IPS-18c (cell line): ENCODE data around the gene JPT2.

Experiments
- H3K4me3 ChIP-seq: 2 replicates; pipeline ENCODE4 v1.7.0; 2013; ENCODE audit warnings: low read depth, mild to moderate bottlenecking, low read length, moderate library complexity; ENCODE audit not compliant: insufficient read depth
- H3K9me3 ChIP-seq: one replicate; pipeline ENCODE4 v1.6.1; 2013; ENCODE audit warnings: mild to moderate bottlenecking, low read length, moderate library complexity; ENCODE audit not compliant: control insufficient read depth, insufficient read depth

Gene JPT2

DNA sequence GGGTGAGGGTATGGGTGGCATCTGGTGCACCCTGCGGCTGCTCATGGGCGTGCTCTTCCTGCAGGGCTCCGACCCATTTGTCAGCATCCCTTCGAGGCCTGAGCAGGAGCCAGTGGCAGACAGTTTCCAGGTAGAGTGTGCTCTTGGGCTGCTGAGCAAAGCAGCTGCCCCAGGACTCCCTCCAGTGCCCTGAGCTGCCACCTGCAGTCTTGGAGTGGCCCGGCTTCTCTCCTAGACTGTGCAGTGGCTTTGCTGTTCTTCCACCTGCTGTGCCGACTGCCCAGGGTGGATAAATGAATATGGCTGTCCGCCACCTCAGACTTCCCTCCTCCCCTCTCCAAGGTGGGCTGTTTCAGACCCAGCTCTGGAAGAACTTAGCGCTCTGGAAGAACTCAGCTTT, 10.8 kb upstream of the JPT2 start:
- no peaks in the 10 kb centered on the region for H3K9me3 ChIP-seq

DNA sequence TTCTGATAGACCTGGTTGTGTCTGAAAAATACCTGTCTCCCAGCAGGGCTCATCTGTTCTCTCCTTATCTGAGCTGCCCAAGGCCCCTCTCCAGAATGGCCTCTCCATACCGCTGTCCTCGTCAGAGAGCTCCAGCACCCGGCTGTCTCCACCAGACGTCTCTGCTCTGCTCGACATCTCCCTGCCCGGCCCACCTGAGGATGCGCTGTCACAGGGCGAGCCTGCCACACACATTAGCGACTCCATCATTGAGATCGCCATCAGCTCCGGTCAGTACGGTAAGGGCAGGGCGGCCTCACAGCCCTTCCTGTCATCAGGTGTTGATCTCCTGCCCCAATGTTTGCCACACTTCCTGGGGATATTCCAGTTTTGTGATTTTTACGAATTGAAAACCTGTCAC, 10.2 kb upstream of the JPT2 start:
- H3K4me3 ChIP-seq: no peak overlapping the region
- H3K9me3 ChIP-seq: peaks cover under 1% of the 10 kb centered on the region

More for the DNA sequence above, 10.8 kb upstream of the JPT2 start:
- H3K4me3 ChIP-seq: no peak overlapping the region

DNA sequence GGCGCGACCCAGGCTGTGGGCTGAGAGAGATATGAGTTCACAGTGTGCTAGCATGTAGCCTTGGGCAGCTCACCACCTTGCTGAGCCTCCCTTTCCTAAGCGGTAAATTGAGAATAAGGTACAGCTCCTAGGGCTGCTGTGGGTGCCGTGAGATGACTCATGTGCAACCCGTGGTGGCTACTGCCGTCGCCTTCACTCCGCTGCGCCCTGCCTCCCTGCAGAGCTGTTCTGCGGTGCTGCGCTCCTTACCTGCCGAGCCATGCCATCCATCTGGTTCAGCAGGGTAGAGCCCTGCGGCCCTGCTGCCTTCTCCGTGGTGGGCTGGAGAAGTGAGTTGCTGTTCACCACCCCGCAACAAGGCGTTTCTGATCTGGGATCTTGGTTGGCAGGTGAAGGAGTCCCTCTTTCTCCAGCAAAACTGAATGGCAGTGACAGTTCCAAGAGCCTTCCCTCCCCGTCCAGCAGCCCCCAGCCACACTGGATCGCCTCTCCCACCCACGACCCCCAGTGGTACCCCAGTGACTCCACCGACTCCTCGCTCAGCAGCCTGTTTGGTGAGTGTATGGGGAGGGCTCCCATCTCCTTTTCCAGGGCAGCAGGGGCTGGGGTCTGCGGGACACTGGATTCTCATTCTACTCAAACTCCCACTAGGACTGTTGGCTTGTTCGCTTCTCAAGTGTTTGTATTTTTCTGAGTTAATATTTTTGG, 9.3 kb upstream of the JPT2 start:
- H3K4me3 ChIP-seq: no peak overlapping the region
- H3K9me3 ChIP-seq: peaks cover 2% of the 10 kb centered on the region

DNA sequence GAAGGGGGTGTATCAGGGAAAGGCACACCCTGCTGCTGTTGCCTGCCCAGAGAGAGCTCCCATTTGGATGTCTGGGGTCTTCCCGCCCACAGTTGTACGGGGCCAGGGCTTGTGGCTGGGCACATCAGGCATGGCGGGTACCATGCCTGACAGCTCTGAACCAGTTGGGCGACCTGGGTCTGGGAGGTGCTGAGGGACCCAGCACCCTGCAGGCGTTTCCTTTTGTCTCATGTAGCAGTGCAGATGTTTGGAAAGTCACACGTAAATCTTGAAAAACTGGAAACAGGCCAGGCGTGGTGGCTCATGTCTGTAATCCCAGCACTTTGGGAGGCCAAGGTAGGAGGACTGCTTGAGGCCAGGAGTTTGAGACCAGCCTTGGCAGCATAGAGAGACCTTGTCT, 8.4 kb upstream of the JPT2 start:
- Histone ChIP-seq H3K9me3 (peaks cover 2% of the 10 kb centered on the region), H3K4me3 (no peak overlapping the region)

DNA sequence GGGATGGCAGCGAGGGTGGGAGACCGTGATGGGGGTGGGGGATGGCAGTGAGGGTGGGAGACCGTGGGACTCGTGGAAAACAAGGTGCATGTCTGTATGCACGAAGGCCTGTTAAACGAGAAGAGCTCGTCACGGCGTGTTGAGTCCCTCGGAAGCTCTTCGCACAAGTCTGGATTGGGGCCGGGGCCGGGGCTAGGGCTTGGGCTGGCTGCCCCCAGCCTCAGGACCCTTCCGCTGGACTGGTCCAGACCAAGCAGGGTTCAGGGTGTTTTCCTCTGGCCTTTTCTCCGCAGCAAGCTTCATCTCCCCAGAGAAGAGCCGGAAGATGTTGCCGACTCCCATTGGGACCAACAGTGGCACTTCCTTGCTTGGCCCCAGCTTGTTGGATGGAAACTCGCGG, 7.7 kb upstream of the JPT2 start:
- no peak overlapping the region for H3K4me3 ChIP-seq
- peaks cover 2% of the 10 kb centered on the region for H3K9me3 ChIP-seq

DNA sequence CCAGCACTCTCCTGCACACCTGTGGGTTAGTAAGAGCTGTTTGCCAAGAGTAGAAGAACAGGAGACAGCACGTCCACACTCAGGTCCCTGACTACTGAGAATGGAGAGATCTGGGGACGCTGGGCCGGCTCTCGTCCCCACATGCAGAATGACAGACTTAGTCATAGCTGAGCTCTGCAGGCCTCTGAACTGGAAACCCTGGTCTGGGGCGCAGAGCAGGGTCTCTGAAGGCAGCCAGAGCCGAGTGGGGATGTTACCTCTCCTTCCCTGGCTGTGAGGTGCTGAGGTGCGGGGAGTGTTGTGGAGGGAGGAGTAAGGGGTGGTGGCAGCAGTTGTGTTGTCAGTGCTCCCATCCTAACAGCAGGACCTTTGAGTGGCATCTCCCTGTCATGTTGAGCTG, 7.2 kb upstream of the JPT2 start:
- no peak overlapping the region for H3K4me3 ChIP-seq

DNA sequence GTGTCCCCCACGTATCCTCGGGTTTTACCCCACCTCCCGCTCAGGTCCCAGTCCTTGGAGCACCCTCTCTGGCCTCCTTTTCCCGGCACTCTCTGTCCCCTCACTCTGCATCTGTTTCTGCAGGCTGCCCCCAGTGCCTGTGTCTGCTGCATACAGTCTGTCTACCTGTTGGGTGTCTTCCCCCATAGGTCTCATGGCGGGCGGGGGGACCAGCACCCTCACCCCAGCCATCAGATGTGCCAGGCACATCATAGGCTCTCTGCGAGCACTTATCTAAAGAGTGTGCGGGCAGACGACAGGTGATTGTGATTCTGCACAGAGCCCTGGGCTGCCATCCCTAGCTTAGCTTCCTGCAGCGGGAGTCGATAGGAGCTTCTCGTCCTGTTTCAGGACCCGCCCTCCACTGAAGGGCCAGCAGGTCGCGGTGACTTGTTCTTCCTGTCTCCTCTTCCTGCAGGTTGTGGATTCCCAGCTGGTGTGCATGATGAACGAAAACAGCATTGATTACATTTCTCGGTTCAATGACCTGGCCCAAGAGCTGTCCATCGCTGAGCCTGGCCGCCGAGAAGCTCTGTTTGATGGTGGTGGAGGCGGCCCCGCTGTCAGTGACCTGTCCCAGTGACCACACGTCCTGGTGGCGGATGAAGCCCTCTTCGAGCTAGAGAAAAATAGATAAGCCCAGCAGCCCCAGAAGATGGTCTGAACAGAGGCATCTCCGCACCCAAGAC, 4.5 kb upstream of the JPT2 start:
- no peak overlapping the region for H3K4me3 ChIP-seq

More for the DNA sequence above, 7.2 kb upstream of the JPT2 start:
- peaks cover 2% of the 10 kb centered on the region for H3K9me3 ChIP-seq

DNA sequence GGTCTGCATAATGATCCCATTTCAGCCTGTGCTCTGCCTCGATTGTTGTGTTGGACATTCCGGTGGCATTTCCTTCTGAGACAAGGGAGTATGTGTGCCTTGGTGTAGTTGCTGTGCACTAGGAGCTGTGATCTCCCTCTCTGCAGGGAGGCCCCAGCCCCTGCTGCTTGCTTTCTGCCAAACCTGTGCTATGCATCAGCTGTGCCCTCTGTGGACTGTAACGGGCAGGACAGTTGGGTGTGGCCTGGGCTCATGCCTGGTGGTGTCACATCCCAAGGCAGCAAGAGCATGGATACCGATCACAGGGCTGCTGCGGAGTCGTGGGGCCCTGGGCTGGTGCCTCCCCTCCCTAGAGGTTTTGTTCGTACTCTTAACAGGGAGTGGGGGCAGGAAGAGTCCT, 3.8 kb upstream of the JPT2 start:
- Histone ChIP-seq H3K9me3 (peaks cover 2% of the 10 kb centered on the region), H3K4me3 (no peak overlapping the region)

More for the DNA sequence above, 4.5 kb upstream of the JPT2 start:
- H3K9me3 ChIP-seq: peaks cover 2% of the 10 kb centered on the region

DNA sequence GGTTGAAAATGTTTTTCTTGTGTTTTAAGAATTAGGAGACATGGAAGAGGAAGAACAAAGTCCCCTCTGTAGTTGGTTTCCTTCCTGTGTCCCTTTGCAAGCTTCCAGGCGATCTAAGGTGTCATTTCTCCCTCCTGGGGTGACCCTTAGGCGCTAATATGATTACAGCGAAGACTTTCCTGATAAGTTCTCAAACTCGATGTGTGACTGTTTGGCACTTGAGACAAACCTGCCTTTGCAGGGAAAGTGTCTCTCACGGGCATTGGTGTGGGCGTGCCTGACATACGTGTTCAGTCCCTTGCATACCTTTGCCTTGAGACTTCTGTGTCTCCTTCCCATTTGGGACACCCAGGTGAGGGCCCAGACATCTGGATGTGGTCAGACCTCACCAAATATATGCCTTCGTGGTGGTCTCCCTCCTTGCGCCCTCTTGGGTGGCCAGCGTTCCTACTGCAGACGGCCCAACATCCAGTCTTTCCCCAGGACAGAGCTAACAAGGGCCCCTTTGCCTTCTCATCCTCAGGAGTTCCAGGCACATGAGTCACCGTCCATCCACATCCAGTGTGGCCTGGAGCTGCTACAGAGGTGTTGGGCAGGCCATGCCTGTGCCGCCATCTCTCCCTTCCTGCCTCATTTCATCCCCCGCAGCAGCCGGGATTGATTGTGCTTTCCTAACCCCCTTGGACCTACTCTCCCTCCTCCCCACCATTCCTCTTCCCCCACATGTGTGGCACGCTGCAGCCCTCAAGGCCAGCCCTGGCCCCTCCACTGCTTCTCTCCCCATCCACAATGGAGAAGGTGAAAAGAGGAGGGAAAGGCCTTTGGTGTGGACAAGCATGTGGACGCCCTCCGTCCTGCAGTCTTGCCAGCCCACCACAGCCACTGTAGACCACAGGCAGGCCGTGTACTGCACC, 3.1 kb upstream of the JPT2 start:
- peaks cover 2% of the 10 kb centered on the region for H3K9me3 ChIP-seq
- H3K4me3 ChIP-seq: no peak overlapping the region

DNA sequence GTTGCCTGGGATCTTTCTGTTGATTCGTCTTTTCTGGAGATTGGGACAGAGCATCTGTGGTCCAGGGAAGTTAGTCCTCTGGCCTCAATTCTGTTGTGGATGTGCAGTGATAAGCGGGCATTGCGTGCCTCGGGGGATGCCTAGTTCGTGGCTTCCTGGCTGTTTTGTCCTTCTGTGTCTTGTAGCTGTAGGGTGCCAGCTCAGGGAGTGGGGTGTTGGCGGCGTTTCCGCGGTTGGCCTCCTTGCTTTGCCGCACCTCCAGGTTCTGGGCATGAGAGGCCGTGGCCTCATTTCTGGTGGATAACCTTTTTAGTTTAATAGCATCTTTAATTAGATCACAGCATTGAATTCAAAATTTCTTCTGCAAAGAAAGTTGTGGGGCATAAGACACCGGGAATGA, 1.4 kb upstream of the JPT2 start:
- H3K4me3 ChIP-seq: no peak overlapping the region
- peaks cover 2% of the 10 kb centered on the region for H3K9me3 ChIP-seq

DNA sequence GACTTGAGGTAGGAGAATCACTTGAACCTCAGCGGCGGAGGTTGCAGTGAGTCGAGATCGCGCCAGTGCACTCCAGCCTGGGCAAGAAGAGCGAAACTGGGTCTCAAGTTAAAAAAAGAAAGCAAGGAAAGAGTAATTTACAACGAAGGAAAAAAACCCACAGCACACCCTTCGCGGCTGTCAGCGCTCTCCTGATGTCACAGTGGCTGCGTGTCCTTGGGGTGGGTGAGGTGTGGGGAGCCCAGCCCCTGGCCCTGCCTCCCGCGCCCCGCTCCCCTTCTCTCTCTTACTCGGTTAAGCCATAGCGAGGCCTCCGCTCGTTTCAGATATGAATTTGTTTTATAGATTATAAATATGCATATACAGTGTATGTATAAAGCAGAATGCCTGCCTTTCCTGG, 740 bp upstream of the JPT2 start:
- Histone ChIP-seq H3K9me3 (peaks cover 2% of the 10 kb centered on the region), H3K4me3 (no peak overlapping the region)

DNA sequence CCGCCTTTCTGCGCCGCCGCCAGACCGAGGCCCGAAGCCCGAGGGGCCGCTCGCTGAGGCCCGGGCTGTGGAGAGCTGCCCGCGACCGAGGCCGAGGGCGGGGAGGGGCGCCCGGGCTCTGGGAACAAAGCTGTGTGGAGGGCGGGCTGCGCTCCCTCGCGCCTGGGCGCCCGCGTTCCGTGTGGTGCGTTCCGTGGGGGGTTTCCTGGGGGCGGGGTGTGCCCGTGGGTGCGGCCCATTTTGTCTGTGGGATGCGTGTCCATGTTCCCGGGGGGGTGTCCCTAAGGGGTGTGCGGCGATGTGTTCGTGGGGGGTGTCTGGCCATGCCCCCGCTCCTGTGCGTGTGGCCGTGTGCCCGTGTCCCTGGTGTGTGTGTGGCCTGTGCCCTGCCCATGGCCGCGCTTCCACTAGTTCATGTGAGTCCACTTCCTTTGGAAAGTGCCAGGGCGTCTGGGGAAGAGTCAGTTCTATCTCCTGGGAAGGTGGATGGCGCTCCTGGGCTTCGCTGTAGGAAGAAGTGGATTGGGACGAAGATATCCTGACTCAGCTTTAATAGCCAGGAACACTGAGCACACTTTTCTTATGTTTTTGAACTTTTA, 520 bp downstream of the JPT2 start:
- H3K9me3 ChIP-seq: no peaks in the 10 kb centered on the region

DNA sequence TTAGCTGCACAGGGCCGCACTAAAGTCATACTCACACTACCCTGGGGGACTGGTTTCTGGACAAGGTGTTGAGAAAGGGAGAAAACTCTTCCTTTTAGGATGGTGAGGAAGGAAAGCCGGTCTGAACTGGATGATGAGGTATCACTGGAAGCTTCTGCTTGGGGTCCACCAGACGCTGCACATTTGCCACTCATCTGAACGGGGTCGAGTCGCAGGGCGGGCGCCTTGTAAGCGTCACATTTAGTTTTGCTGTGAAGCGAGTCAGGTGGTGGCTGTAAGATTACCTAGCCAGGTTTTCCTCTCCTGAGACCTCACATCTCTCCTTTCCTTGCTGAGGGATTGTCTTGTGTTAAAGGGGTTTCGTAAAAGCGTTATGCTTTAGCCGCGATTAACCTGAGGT, 2.3 kb downstream of the JPT2 start:
- Histone ChIP-seq H3K4me3 (no peak overlapping the region), H3K9me3 (no peaks in the 10 kb centered on the region)

More for the DNA sequence above, 520 bp downstream of the JPT2 start:
- H3K4me3 ChIP-seq: peak overlapping the region; percentile 89

DNA sequence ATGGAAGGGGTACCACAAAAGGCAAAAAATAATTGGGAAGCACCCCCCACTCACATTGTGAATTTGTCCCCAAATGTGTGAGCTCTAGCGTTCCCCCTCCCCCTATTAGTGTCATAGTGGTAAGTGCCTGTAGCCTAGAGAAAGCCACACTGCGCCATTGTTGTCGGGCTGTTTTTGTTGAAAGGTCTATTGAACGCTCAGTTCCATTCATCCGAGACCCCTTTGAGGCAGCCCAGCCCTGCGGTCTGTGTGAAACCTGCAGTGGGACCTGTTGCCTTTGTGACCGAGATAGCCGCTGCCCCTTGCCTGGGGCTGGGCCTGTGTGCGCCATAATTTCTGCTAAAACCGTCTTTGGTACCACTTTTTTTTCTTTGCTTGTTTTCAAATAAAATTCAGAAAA, 3.0 kb downstream of the JPT2 start:
- no peak overlapping the region for H3K4me3 ChIP-seq
- no peaks in the 10 kb centered on the region for H3K9me3 ChIP-seq

DNA sequence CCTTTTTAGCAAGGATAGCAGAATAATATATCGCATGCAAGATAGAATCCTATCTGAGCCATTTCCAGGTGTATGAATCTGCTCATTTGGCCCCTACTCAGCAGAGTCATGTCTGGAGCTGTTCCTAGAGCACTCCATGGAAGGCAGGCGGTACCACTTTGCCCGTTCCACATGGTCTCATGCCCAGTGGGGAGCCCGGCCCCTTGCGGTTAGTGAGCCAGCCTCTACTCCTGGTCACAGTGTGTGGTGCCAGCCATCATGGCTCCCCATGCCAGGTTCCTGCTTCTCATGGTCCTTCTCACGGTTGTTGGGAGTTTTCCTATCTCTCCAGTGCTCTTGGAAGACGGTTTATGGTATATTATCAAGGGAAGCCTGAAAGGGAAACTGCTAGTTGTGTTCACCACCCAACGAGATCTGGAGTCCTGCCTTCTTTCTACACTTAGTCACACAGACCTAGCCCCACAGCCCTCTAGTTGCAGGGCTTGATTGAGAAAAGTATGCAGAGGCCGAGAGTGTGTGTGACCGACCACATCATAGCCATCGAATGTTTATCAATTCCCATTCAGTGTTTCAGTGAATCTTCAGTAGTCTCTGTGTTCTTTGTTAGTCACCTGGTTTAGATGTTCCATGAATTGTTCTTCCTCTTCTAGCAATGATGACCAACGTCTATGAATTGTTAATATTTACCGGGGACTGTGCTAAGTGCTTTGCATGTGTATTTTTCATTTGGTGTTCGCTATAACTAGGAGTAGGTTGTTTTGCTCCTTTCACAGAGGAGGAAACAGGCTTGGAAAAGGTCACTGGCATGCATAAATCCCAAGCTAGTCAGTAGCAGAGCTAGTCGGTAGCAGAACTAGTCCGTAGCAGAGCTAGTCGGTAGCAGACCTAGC, 9.6 kb downstream of the JPT2 start:
- no peaks in the 10 kb centered on the region for H3K9me3 ChIP-seq
- H3K4me3 ChIP-seq: no peak overlapping the region

DNA sequence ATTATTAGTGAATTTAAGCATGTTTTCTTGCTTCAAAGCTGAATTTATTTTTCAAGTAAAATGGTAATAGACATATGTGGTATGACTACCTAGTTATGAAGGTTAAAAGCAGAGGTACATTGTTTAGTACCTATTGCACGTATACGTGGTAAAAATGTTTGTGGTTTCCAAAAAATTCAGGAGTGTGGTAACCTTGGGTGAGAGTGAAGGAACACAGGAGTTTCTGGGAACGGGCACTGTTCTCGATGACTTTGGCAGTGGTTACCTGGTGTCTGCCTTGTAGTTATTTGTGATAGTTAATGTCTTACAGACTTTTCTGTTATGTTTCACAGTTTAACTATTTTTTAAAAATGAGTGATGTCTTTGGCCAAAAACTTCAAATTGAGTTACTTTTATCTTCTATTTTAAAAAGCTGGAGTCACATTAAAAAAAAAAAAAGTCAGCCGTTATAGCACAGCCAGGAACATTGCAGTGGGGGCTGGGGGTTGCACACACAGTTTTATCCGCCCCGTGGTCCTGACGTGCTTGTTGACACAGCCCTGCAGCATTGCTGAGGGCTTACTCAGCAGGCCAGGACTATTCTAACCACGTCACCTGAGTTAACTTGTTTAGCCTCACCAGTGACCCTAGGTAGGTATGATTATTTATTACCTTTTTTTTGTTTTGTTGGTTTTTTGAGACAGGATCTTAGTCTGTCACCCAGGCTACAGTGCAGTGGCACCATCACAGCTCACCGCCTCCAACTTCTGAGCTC, 10.9 kb downstream of the JPT2 start:
- no peak overlapping the region for H3K4me3 ChIP-seq
- no peaks in the 10 kb centered on the region for H3K9me3 ChIP-seq
